Adipose tissue (tissue), 3 donors: ENCODE results near the gene ATXN7L2. TPM values are rescaled to one million over a fixed set of nuclear protein-coding genes. Genes with fewer than 3 reads are reported as not detected.

Experiments
- H3K27ac ChIP-seq: one replicate; pipeline ENCODE4 v1.5.1; 2013; ENCODE audit warnings: low read depth, low read length
- WGBS, 3 donors: extraction: QIAGEN DNeasy Blood & Tissue Kit; methylation state at CpG; one replicate each; pipeline ENCODE4 v1.1.7; 2013; 5-methylcytosine and 5-hydroxymethylcytosine counted together
- polyA plus RNA-seq, 3 donors: library from polyadenylated mRNA; stranded (reverse); fragments of 200-250 nt; gene quantifications; one replicate each; pipeline ENCODE4 v1.2.3, GENCODE V29; 2013
- donor health status: healthy with polysubstance abuse.
- donor health status: Bipolar disorder and iron deficiency.
- donor health status: healthy.

ATXN7L2 gene
- polyA plus RNA-seq, 3 donors: 2.6 to 4.0 (median 3.2) TPM

GRCh38 chr1:109509176-109510134 lies 25.8 kb downstream of the ATXN7L2 start, which contains the start of gene AMIGO1:
AMIGO1 (minus strand) TSS chr1:109509727; CDS start chr1:109508912, 815 bp downstream.
- WGBS, 3 donors: 1 to 2% (median 1%) methylated on average over 73 to 100 of the region's 100 CpGs
- H3K27ac ChIP-seq: no peak within 1 kb of the TSS

DNA sequence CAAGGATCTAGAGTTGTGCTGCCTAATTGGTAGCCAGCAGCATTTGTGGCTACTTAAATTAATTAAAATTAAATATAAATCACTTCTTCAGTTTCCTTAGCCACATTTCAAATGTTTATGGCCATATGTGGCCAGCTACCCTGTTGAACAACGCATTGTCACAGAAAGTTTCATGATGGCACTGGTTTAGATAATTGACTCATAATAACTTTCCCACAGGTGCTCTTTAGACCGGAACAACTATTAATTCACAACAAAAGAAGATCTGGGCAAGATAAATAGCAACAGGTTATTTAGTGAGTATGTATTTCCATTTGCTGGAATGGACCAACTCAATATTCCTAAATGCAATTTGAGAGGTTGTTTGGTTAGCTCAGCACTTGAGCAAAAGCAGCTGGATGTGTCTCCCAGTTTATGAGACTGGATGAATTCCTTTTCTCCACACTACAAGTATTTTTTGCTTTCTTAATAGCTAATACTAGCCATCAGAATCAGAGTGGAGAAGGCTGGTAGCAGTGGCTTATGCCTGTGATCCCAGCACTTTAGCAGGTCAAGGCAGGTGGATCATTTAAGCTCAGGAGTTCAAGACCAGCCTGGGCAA lies 29.5 kb downstream of the ATXN7L2 start:
- H3K27ac ChIP-seq: no peak overlapping the region
- 74 to 88% (median 79%) methylated on average over 2 of the region's 2 CpGs for WGBS, 3 donors

DNA sequence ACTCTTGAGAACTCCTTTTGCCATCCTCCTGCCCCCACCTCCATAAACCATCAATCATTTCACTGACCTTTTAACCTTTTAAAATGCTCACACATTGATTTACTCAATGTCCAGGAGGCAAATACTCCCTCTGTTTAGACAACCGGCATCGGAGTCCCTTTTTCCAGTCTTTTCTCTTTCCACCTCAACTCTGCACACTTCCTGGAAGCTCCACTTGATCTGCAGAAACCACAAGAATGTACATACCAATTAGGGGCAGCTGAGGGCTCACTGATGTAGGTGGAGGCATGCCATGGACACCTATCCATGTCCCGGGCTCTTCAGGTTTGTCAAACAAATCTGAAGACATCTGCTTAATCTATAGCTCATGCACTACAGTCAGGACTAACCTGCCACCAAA lies 31.1 kb downstream of the ATXN7L2 start:
- WGBS, 3 donors: 65 to 76% (median 66%) methylated on average over 3 of the region's 3 CpGs
- H3K27ac ChIP-seq: no peak overlapping the region

DNA sequence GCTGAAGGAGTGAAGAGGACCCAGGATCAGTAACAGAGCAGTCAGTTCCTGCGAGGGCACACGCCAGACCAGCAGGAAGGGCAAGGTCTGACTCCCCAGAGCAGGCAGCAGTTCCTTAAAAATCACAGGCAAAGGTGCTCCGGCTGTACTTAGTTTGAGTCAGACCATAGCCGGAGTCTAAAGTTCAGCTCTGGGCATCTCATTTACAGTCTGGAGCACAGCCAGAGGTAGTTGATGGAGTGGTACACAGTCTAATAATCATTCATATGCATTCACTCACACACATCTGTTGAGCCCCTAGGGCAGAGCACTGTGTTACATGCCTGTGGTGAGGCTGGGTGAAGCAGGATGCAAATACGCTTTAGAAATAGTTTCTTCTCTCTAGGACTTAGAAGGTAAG lies 33.2 kb downstream of the ATXN7L2 start:
- WGBS, 3 donors: 66 to 88% (median 80%) methylated on average over 5 of the region's 5 CpGs
- no peak overlapping the region for H3K27ac ChIP-seq

- no peak overlapping the region for H3K27ac ChIP-seq
- WGBS, 3 donors: 82 to 86% (median 84%) methylated on average over 5 of the region's 5 CpGs
Measured at GRCh38 chr1:109517337-109517736, 33.6 kb downstream of the ATXN7L2 start.

DNA sequence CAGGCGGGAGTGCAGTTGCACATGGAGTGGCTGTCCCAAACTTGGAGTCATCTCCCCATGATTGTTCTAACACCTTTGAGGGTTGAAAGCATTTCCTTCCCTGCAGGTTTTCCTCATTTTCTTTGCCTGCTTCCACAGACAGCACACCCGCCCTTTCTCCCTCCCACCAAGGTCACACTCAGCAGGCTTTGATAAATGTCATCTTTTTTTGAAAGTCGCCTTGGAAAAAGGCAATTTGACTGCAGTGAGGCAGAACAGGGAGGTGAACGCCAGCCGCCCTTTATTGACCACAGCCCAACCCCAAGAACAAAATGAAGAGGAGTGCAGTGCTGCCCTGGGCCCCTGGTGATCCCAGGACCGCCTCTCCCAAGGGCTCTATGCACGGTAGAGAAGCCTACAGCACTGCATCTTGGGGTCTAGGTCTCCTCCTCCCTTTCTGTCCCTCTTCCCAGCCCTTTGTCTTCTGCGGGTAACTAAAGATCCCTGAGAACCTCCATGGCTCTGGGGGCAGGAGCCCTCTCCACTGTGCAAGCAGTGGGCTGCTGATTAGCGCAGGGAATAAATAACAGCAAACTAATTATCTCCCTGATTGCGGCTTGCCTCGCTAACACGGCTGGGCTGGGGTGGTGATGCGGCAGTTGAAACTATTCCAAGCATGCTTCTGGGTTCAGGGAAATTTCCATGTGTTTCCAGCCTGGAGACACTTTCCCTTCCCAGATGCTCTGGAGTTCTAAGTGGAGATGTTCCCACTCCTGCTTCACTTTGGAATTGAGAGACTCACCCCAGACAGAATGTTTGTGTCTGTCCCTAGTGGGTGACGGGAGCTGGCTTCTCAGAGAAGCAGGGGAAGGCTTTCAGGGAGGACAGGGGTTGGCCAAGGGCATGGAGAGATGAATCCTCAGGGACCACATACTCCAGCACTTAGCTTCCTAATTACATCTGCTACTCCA lies 37.6 kb downstream of the ATXN7L2 start:
- WGBS, 3 donors: 44 to 67% (median 65%) methylated on average over 14 of the region's 14 CpGs
- H3K27ac ChIP-seq: no peak overlapping the region

GRCh38 chr1:109522026-109522425 lies 38.3 kb downstream of the ATXN7L2 start:
- H3K27ac ChIP-seq: no peak overlapping the region
- WGBS, 3 donors: 81 to 89% (median 82%) methylated on average over 7 of the region's 7 CpGs

DNA sequence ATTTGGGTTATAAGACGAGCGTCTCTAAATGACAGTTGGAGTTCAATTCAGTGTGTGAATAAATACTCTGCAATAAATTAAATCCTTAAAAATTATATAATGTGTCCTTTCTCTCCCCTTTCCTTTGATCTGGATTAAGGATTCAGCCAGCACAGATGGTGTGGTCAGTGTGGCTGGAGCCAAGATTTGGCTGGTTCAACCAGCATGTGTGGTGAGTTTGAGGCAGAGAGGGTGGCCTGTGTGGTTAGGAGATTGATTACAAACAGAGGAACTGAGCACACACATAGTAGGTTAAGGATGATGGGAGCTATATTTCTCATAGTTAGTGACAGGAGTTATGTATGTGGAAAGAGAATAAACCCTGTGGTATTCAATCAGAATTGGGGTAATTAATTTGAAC lies 40.0 kb downstream of the ATXN7L2 start:
- no peak overlapping the region for H3K27ac ChIP-seq
- 85 to 95% (median 94%) methylated on average over 2 of the region's 2 CpGs for whole genome bisulfite sequencing, 3 donors

DNA sequence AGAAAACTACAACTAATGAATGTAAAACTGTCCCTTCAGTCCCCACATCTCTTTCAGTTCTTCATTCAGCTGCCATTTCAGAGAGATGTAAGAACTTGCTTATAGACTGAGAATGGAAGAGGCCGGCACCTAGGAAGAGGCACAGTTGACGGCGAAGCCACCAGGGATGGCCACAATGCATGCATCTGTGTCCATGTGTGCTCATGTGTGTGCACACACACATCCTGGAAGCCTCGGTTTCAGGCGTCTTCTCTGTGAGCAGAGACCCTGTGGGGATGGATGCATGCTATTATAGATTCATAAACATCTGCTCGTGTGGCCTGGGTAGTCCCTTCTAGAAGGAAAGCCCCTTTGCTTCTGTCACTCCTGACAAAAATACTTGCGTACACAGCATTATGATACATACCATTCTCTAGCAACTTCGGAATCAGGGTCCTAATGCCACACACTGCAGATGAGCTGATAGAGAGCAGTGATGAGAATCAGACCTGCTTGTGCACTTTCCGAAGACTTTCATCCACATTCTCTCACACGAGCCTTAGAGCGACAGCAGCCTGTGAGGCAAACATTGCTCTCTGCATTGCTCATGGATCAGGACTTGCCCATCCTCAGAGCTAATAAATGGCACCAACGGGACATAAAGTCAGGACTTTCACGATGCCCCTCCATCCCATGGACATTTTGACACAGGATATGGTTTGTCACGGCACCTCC lies 43.5 kb downstream of the ATXN7L2 start:
- 70 to 76% (median 72%) methylated on average over 14 of the region's 14 CpGs for WGBS, 3 donors
- no peak overlapping the region for H3K27ac ChIP-seq

DNA sequence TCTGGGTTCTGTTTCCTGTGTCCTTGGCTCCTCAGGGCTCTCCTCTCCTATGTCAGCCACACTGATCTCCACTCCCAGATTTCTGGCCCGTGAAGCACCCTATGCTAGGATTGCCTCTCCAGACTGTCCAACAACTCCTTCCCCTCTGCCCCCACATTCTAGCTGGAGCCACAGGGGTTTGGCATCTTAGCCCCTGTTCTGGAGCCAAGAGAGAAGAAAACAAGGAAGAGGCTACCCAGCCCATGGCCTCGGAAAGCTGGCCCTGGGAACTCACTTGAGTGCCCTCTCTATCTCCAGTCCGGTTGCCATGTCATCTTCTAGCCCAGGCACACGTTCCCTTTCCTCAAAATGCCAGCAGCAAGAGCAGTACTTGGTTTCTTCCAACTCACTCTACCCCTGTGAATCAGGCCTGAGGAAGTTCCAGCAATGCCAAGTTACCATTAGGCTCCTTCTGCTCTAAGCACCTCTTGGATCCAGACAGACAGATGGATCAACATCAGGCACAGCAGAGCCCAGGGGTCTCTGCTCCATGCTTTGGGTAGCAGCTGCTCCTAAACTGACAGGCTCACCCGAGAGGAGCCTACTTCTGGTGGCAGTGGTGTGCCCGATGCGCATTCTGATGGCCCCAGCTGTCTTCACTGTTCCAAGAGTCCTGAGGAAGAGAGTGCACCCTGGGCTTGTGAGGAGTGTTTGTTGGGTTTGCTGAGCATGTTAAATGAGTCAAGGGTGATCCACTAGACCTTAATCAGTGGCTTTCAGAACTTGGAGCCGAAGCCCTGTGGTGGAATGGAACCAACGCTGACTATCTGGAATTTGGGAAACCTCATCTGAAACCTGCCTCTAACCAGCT lies 44.4 kb downstream of the ATXN7L2 start:
- 80 to 84% (median 81%) methylated on average over 9 of the region's 9 CpGs for WGBS, 3 donors
- H3K27ac ChIP-seq: no peak overlapping the region

GRCh38 chr1:109528712-109529111 lies 45.0 kb downstream of the ATXN7L2 start:
- no peak overlapping the region for H3K27ac ChIP-seq
- 75 to 86% (median 84%) methylated on average over 3 of the region's 3 CpGs for WGBS, 3 donors

GRCh38 chr1:109529881-109530456 lies 46.3 kb downstream of the ATXN7L2 start:
- WGBS, 3 donors: 64 to 79% (median 73%) methylated on average over 8 of the region's 8 CpGs
- H3K27ac ChIP-seq: no peak overlapping the region

DNA sequence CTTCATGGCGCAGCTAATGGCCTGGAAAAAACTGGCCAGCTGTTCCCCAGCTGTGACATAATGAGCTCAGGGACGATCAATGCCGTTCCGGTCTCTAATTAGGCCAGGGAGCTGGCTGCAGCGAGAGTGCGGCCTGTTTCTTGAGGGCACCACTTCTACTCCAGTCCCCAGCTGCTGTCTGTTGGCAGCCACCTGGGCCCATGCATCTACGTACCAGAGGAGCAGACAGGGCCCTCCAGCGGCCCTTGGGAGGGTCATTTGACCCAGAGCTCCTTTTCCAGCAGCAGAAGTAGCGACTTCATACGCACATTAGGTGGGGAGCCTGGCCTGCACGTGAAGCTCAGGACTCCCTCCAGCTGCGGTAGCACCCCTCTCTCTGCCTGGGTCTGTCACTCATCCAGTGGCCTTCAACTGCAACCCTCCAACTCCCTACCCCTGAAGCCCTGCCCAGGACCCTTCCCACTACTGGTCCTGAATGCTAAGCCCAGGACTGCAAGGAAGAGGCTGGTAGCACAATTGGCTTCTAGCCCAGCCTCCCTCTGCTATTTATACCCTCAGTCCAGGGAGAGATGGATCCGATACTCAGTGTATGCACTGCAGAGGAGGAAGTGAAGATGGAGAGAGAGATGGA lies 46.9 kb downstream of the ATXN7L2 start:
- 76 to 83% (median 77%) methylated on average over 13 of the region's 13 CpGs for WGBS, 3 donors
- no peak overlapping the region for H3K27ac ChIP-seq

DNA sequence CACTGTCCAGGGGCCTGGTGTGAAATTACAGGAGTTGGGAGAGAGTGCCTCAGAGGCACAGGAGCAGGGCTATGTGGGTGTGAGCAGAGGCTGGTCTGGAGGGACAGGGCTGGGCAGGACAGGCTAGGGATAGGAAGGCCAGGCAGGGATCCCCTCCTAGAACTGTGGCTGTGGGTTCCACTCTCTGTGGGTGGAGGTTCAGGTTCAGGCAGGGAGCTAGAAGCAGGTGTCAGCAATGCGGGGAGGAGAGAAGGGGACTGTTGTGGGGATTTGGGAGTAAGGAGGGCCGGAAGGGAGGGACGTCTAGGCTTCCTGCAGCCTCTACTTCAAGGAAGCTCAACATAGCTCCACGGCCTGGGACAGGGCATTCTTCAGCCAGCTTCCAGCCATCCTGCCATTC lies 47.7 kb downstream of the ATXN7L2 start:
- 79 to 82% (median 82%) methylated on average over 4 of the region's 4 CpGs for WGBS, 3 donors
- H3K27ac ChIP-seq: no peak overlapping the region

GRCh38 chr1:109531826-109532364 lies 48.2 kb downstream of the ATXN7L2 start:
- 44 to 57% (median 49%) methylated on average over 16 of the region's 16 CpGs for WGBS, 3 donors
- H3K27ac ChIP-seq: no peak overlapping the region
